A172 (cell line): ENCODE measurements around the gene TTL. TPM values are rescaled to one million over a fixed set of nuclear protein-coding genes. Genes with fewer than 3 reads are reported as not detected.
"Not testable (repeated sequence)": the region's sequence is repeated elsewhere in the genome, so short reads cannot be mapped to it uniquely, and the experiment has no call there.

ENCODE experiments used
- DNase-seq: peaks from one replicate; pipeline ENCODE4 v3.0.0-alpha.2; 2015; ENCODE audit warnings: low spot score
- total RNA-seq: library from RNA; depleted of rRNA; stranded (reverse); fragments of >200 nt; shearing (Covaris generic); gene quantifications from 2 replicates; pipeline ENCODE4 v1.2.3, GENCODE V29; 2014; rRNA removed

Gene TTL
- 62.1 and 75.3 TPM in 2 replicates for total RNA-seq

GRCh38 chr2:112481528-112482233 is at the start of gene TTL:
TTL (plus strand) TSS chr2:112482156; CDS start chr2:112482345, 189 bp downstream.
- DNase-seq: peak; percentile 48

DNA sequence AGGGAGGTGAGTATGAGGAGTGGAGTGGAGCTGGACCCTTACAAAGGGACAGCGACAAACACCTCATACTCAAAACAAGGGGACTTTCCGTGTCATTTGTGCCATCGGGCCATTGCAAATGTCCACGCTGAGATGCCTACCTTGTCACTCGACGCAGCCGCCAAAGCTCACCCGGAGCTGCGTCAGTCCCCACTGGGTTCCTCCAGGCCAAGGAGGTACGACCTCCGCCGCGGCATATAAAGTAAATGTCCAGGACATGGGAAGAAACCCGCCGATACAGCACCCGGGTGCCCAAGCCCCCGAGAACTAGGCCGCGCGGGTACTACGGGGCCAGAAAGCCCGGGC is 49.6 kb upstream of the TTL start:
- DNase-seq: not testable (repeated sequence)

GRCh38 chr2:112432735-112433479 is 49.0 kb upstream of the TTL start:
- DNase-seq: not testable (repeated sequence)

DNA sequence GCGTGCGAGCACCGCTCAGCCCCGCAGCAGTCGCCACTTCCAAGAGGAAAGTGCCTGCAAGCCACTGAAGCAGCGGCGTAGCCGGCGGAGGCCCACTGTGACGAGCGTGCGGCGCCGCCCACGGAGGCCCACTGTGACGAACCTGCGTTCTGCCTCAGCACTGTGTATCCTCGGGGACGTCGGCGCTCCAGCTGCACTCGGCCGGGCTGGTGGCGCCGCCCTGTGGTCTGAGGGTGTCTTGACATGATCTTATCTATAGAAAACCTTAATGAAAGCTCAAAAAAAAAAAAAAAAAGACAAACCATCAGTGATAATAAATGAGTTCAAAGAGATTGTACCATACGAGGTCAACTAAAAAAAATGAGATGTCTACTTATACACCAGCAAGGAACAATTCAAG is 48.5 kb upstream of the TTL start, which contains the start of gene RGPD8:
Gene RGPD8 (minus strand): TSS at position 166 of the 400 bp plus-strand sequence. CDS start 192 bp downstream, outside the sequence.
- peak; percentile 77 for DNase-seq

DNA sequence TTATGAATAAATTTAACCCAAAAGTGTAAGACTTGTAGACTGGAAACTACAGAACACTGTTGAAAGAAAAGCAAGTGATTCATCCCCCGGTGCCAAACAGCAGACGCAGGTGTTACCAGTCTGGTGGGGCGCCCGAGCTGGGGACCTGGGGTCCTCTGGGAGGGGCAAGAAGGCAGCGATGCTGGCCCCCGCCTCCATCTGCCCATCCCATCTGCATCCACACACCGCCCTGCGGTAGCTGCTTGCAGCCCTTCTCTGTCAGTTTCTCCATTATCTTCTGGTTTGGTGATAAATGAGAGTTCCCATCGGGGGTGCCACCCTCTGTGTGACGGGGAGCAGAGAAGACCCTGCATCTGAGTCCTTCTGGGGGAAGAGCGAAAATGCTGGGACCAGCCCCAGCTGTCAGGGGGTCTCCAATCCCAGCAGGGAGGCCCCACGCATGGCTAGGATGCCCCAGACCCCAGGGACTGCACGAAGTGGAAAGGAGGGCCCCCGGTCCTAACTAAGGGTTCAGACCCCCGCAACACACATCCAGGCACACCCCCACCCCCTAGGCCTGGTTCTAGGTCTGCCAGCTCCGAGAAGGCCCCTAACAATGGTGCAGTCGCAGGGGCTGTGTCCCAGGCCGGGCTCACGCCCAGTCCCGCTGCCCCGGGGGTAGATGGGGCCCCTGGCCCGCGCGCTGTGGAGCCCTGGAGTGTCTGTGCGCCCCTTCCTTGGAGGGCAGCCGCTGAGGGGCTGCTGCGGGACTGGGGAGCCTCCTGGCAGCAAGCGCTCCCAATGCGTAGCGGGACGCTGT is 47.8 kb upstream of the TTL start:
- no peak for DNase-seq

DNA sequence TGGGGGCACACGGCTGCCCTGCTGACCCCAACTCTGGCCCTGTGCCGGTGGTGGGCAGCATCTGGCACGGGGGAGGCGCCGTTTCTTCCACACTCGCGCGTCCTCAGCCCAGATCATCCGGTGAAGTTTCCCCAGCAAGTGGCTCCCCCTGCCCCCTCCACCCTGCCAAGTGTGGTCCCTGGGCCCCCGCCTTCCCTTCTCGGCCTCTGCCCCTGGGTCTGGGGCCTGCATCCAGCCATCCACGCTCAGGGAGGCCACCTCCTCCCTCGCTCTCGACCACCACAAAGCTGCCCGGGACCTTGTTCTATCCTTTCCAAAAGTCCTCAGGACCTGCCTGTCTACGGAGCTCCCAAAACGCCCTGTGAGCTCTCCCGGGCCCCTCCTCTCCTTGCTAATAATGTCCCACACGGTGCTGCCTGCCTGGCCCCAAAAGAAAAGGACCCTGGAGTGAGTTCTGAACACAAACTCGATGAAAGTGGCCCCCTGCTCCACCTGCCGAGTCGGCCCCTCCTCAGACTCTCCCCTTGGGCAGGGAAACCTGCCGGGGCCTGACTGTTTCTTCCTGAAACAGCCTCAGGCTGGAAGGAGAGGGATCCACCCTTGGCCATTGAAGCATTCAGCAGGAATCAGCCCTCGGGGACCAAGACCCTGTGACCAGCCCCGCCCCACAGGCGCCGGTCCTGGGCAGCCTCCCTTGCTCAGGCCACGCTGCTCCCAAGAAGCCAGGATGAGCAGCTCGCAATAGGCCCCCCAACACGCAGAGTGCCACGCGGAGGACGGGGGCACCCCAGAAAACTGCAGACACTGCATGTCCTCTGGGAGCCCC is 46.9 kb upstream of the TTL start:
- not testable (repeated sequence) for DNase-seq

- not testable (repeated sequence) for DNase-seq
Observed at GRCh38 chr2:112435716-112436431, 46.1 kb upstream of the TTL start.

- DNase-seq: not testable (repeated sequence)
Observed at GRCh38 chr2:112436993-112437392, 45.0 kb upstream of the TTL start.

DNA sequence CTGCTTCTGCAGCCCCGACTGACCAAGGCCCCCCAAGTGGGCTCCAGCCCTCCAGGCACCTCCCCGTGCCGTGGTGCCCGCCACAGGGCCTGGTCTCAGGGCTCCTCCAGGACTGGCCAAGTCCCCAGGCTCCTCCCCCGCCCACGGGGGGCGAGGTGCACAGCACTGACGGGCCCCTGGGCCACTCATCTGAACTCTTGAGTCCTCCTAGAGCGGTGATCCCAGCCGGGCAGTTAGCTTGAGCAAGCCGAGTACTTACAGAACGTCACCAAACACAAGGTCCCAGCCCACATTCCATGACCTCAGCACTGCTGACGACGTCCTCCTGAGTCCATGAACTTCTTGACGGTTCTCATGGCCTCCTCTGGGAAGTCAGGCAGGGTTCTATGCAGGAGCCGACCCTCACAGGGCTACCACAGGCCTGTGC is 44.5 kb upstream of the TTL start:
- not testable (repeated sequence) for DNase-seq

DNA sequence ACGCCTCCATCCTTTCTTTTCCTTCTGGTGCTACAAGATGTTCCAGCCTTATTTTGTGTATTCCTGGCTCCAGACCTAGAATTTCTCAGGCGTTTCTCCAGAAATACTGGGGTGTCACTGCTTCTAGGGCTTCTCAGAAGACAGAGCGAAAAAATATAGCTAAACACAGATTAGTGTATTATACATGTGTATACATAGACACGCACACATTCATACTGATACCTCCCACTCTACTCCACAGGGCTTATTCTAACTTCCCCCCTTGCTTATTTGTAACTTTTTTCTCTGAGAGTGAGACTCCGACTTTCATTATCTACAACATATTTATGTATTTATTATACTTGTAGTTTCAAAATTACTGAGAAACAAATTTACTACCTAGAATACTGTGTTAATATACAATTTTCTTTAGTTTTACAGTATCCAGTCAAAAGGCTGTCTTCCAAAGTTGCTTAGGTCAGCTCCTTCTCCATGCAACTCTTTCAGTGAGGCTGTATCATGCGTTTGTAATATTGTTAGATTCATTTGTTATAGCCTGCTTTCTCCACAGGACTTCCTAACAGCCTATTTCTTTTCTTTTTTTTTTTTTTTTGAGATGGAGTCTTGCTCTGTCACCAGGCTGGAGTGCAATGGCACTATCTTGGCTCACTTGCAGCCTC is 43.2 kb upstream of the TTL start:
- not testable (repeated sequence) for DNase-seq

DNA sequence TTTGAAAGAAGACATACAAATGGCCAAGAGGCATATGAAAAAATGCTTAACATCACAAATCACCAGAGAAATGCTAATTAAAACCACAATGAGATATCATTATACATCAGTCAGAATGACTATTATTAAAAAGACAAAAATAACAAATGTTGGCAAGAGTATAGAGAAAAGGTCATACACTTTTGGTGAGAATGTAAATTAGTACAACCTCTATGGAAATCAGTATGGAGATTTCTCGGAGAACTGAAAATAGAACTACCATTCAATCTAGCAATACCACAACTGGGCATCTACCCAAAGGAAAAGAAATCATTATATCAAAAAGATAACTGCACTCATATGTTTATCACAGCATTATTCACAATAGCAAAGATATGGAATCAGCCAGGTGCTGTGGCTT is 37.7 kb upstream of the TTL start:
- DNase-seq: not testable (repeated sequence)

DNA sequence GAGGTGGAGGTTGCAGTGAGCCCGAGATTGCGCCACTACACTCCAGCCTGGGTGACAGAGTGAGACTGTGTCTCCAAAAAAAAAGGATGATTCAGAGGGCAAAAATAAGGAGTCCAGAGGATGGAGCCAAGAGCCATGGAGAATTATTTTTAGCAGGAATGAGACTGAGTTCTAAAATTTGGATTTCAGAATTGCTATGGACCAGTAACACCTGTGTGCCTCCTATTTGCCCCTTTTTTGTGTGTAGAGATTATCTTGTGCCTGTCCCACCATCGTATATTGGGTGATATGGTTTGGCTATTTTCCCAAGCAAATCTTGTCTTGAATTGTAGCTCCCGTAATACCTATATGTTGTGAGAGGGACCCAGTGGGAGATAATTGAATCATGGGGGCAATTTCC is 32.1 kb upstream of the TTL start:
- DNase-seq: no peak

- no peak for DNase-seq
Observed at GRCh38 chr2:112451317-112451716, 30.6 kb upstream of the TTL start.

- DNase-seq: no peak
Observed at GRCh38 chr2:112454586-112454985, 27.4 kb upstream of the TTL start.

DNA sequence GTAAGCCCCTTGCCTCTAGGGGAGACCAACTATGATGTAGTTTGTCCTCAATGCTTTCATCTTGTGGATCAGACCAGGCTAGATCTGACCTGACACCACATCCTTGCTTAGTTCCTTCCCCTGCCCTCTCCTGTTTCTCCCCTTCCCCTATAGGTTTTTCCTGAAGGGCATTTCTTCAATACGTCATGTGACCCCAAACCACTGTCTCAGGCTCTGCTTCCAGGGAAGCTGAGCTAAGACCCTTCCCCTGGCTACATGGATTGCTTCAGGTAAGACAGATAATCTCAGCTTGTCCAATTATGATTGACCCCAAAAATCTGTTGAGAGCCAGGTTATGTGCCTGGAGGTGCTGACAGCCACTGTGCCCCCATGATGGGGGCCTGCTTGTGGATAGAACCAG is 22.6 kb upstream of the TTL start:
- no peak for DNase-seq

- DNase-seq: no peak
Observed at GRCh38 chr2:112462178-112462577, 19.8 kb upstream of the TTL start.

GRCh38 chr2:112463256-112463655 is 18.7 kb upstream of the TTL start:
- no peak for DNase-seq

- DNase-seq: peak; percentile 5
Observed at GRCh38 chr2:112465382-112465781, 16.6 kb upstream of the TTL start.

- no peak for DNase-seq
Observed at GRCh38 chr2:112472547-112473263, 9.3 kb upstream of the TTL start.
